ENCODE measurements around the gene SPON1. TPM values are rescaled to one million over a fixed set of nuclear protein-coding genes. Genes with fewer than 3 reads are reported as not detected.

SPON1 gene
- total and polyA plus RNA-seq, 2 of the 8 experiments (the other 6 are each of a cell fraction or from before 2014, with no cell fraction given): 1.5 to 5.4 TPM

GRCh38 chr11:14202251-14203196 is 240.0 kb downstream of the SPON1 start:
- no peaks in the 10 kb centered on the region for H3K27me3 ChIP-seq (replicated peaks in 1 of 4; ENCODE audit: control insufficient read depth in 3 of 4, extremely low read depth in 1 of 4, insufficient read depth in 3 of 4, low read length in 3 of 4)
- no peak overlapping the region for H4K5ac ChIP-seq (ENCODE audit: insufficient read length, low read depth, low read length)
- no peaks in the 10 kb centered on the region for H4K20me1 ChIP-seq (replicated peaks in 1 of 2; ENCODE audit: control insufficient read depth in 1 of 2, insufficient read depth in 2 of 2, low read length in 2 of 2)
- no peak overlapping the region for H4K91ac ChIP-seq (replicated peaks; ENCODE audit: insufficient read length, low read length)
- no peaks in the 10 kb centered on the region for H3K23me2 ChIP-seq (ENCODE audit: low read depth, low read length)
- H2BK20ac ChIP-seq (ENCODE audit: low read length): no peak overlapping the region
- peaks cover 0 to 3% (median 1%) of the 10 kb centered on the region in 4 experiments; a peak in 2 of 7 replicates for H3K4me1 ChIP-seq (replicated peaks in 1 of 4; ENCODE audit: control insufficient read depth in 3 of 4, insufficient read depth in 4 of 4, low read length in 3 of 4)
- 85% methylated on average over 15 of the region's 15 CpGs; no CpG with 5 or more reads in 1 of the 2 experiments for WGBS, 2 experiments (ENCODE audit: extremely low coverage in 1 of 2, insufficient coverage in 1 of 2, insufficient read length in 1 of 2, insufficient replicate concordance in 2 of 2, low coverage in 1 of 2, low lambda C conversion rate in 2 of 2, missing lambda C conversion rate in 1 of 2)
- TF ChIP-seq RXRA (IDR thresholded peaks at IDR 0.05; ENCODE audit: insufficient read depth, low read depth, low read length) (no peak), CEBPB (IDR thresholded peaks at IDR 0.05; ENCODE audit: low read depth, low read length) (no peak), BRCA1 (IDR thresholded peaks at IDR 0.05; ENCODE audit: low read depth, low read length) (no peak), CREB1 (IDR thresholded peaks at IDR 0.05) (no peak)
- H3K4me2 ChIP-seq (ENCODE audit: insufficient read depth in 1 of 2, low read depth in 2 of 2, low read length in 2 of 2): 0 out of 4 replicates have a peak overlapping the region, but pooled peaks of 1 of the 2 experiments have one; percentile 18
- ChIA-PET CTCF (ENCODE audit: partially characterized antibody) (interaction anchor here (0.6 to 1.3 kb wide), 3 partner anchors 15 to 31 kb away, joined by 3 read pairs; no protein-coding TSS in a partner anchor), POLR2A (ENCODE audit: partially characterized antibody) (no interaction called here)
- no peak overlapping the region for H2BK120ac ChIP-seq (replicated peaks; ENCODE audit: low read depth, low read length)
- H3K18ac ChIP-seq (ENCODE audit: extremely low read depth, low read length): no peak overlapping the region
- H2BK5ac ChIP-seq (ENCODE audit: low read depth, low read length): no peak overlapping the region
- H3K14ac ChIP-seq (ENCODE audit: insufficient read length): no peak overlapping the region
- H3K79me1 ChIP-seq (ENCODE audit: low read depth, low read length): no peaks in the 10 kb centered on the region
- no peak overlapping the region; the same call in 1 of the 2 replicates for H2AK5ac ChIP-seq (ENCODE audit: low read depth, low read length)
- no peak overlapping the region for H3K27ac ChIP-seq (ENCODE audit: low read depth, low read length)
- no peaks in the 10 kb centered on the region for H3K79me2 ChIP-seq (ENCODE audit: control insufficient read depth in 1 of 2, insufficient read depth in 2 of 2, low read length in 2 of 2)
- FAIRE-seq (no peak), DNase-seq (ENCODE audit: low read depth in 1 of 2, low spot score in 2 of 2) (no peak)
- peak overlapping the region; percentile 89 for H2BK12ac ChIP-seq (ENCODE audit: low read depth, low read length)
- no peak overlapping the region for H3K4ac ChIP-seq (replicated peaks; ENCODE audit: insufficient read length, low read depth, low read length)
- H3K36me3 ChIP-seq (ENCODE audit: control insufficient read depth in 2 of 4, insufficient read depth in 4 of 4, low read length in 3 of 4): no peaks in the 10 kb centered on the region
- no peak overlapping the region for H3K23ac ChIP-seq (ENCODE audit: insufficient read length)
- H3K56ac ChIP-seq (replicated peaks; ENCODE audit: insufficient read length, low read depth, low read length): no peak overlapping the region
- no peak overlapping the region for H3K4me3 ChIP-seq (ENCODE audit: extremely low read depth in 1 of 4, insufficient read depth in 2 of 4, low read depth in 3 of 4, low read length in 4 of 4)
- H4K8ac ChIP-seq (ENCODE audit: extremely low read depth, insufficient read depth, low read length): no peak overlapping the region
- no peaks in the 10 kb centered on the region; a peak in 1 of 4 replicates for H3K9me3 ChIP-seq (ENCODE audit: insufficient read depth in 2 of 2, low read depth in 1 of 2, low read length in 1 of 2)
- peak overlapping the region; percentile 92; the same call in 1 of the 2 replicates for H2AFZ ChIP-seq (ENCODE audit: low read length)
- no peak overlapping the region; the same call in 1 of the 2 replicates for H2BK15ac ChIP-seq (ENCODE audit: low read length)
- H3K9ac ChIP-seq (replicated peaks in 1 of 4; ENCODE audit: extremely low read depth in 1 of 4, low read depth in 3 of 4, low read length in 3 of 4): no peak overlapping the region
